HG03575 (cell line): ENCODE data around the gene CCDC127.

Source experiments
- ATAC-seq: cut with Tn5 transposase; IDR thresholded peaks from one replicate; pipeline ENCODE4 v1.9.1; 2021; ENCODE audit not compliant: unreplicated experiment, insufficient number of reproducible peaks, low FRiP score; ENCODE audit errors: extremely low read depth

CCDC127 gene

DNA sequence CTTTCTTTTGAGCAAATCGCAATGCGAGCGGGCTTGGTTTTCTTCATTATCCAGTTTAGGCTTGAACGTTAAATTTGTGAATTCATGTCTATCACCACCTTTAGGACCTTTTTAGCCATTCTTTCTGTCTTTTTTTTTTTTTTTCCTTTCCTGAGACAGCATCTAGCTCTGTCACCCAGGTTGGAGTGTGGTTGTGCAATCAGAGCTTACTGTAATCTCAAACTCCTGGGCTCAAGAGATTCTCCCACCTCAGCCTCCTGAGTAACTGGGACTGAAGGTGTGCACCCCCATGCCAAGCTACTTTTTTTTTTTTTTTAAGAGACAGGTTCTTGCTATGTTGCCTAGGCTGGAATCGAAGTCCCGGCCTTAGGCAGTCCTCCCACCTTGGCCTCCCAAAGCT, 65.9 kb downstream of the CCDC127 start:
- no peak for ATAC-seq

DNA sequence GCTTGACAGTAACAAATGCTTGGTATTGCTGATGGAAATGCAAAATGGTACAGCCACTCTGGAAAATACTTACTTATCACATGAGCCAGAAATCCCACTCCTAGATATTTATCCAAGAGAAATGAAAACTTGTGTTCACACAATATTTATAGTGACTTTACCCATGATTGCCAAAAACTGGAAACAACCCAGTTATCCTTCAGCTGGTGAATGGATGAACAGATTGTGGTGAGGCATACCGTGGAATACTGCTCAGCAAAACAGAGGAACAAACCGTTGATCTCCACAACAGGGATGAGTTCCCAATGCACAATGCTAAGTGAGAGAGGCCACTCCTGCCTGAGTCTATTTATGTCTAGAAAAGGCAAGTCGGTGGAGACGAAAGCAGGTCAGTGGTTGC, 67.2 kb downstream of the CCDC127 start:
- ATAC-seq: no peak

GRCh38 chr5:149745-150485, 68.0 kb downstream of the CCDC127 start:
- ATAC-seq: no peak

- no peak for ATAC-seq
Observed at GRCh38 chr5:147751-148150, 70.2 kb downstream of the CCDC127 start.
